Parathyroid adenoma (tissue), 2 donors: Measurements from ENCODE around the gene CALD1.

ENCODE experiments used
- H2AFZ ChIP-seq: fragments of 300-600 bp; sonication (generic); one replicate; pipeline ENCODE4 v1.7.0; 2017; ENCODE audit warnings: antibody characterized with exemption, mild to moderate bottlenecking
- H3K27ac ChIP-seq: fragments of 300-600 bp; sonication (generic); one replicate; pipeline ENCODE4 v1.7.0; 2017
- H3K27me3 ChIP-seq: fragments of 300-600 bp; sonication (generic); one replicate; pipeline ENCODE4 v1.7.0; 2017; ENCODE audit warnings: low read length; ENCODE audit not compliant: control insufficient read depth, insufficient read depth
- H3K36me3 ChIP-seq: fragments of 300-600 bp; sonication (generic); one replicate; pipeline ENCODE4 v1.7.0; 2017; ENCODE audit warnings: low read length; ENCODE audit not compliant: control insufficient read depth, insufficient read depth
- H3K4me1 ChIP-seq: fragments of 300-600 bp; sonication (generic); one replicate; pipeline ENCODE4 v1.7.0; 2017; ENCODE audit warnings: control low read depth
- H3K4me2 ChIP-seq: fragments of 300-600 bp; sonication (generic); one replicate; pipeline ENCODE4 v1.7.0; 2017; ENCODE audit warnings: low read length
- H3K4me3 ChIP-seq: fragments of 300-600 bp; sonication (generic); one replicate; pipeline ENCODE4 v1.7.0; 2017; ENCODE audit warnings: low read depth, low read length
- H3K79me2 ChIP-seq: fragments of 300-600 bp; sonication (generic); one replicate; pipeline ENCODE4 v1.7.0; 2017; ENCODE audit warnings: control low read depth
- H3K9ac ChIP-seq: fragments of 300-600 bp; sonication (generic); one replicate; pipeline ENCODE4 v1.7.0; 2017; ENCODE audit warnings: mild to moderate bottlenecking
- H3K9me3 ChIP-seq: fragments of 300-600 bp; sonication (generic); one replicate; pipeline ENCODE4 v1.7.0; 2017; ENCODE audit warnings: low read length; ENCODE audit not compliant: control insufficient read depth
- CTCF ChIP-seq: fragments of 300-600 bp; sonication (generic); IDR thresholded peaks from one replicate; pipeline ENCODE4 v1.7.0; 2017; ENCODE audit warnings: antibody characterized with exemption, mild to moderate bottlenecking
- donor health status: primary hyperparathyroidism.

CALD1 gene

GRCh38 chr7:134851141-134851540, 71.7 kb downstream of the CALD1 start:
- Histone ChIP-seq H3K79me2 (no peaks in the 10 kb centered on the region), H3K27me3 (no peaks in the 10 kb centered on the region), H3K9me3 (no peaks in the 10 kb centered on the region), H3K36me3 (no peaks in the 10 kb centered on the region), H2AFZ (no peak overlapping the region), H3K27ac (no peak overlapping the region), H3K4me3 (no peak overlapping the region), H3K4me1 (no peaks in the 10 kb centered on the region), H3K9ac (no peak overlapping the region), H3K4me2 (no peak overlapping the region)
- no peak for TF ChIP-seq CTCF

GRCh38 chr7:134852625-134853024, 73.2 kb downstream of the CALD1 start:
- H3K9ac ChIP-seq, result no peak overlapping the region
- H3K27me3 ChIP-seq, result no peaks in the 10 kb centered on the region
- H3K36me3 ChIP-seq, result no peaks in the 10 kb centered on the region
- H3K4me1 ChIP-seq, result no peaks in the 10 kb centered on the region
- no peak overlapping the region for H3K4me2 ChIP-seq
- H2AFZ ChIP-seq, result no peak overlapping the region
- no peaks in the 10 kb centered on the region for H3K9me3 ChIP-seq
- no peaks in the 10 kb centered on the region for H3K79me2 ChIP-seq
- H3K27ac ChIP-seq, result no peak overlapping the region
- no peak overlapping the region for H3K4me3 ChIP-seq
- TF ChIP-seq CTCF, result no peak

DNA sequence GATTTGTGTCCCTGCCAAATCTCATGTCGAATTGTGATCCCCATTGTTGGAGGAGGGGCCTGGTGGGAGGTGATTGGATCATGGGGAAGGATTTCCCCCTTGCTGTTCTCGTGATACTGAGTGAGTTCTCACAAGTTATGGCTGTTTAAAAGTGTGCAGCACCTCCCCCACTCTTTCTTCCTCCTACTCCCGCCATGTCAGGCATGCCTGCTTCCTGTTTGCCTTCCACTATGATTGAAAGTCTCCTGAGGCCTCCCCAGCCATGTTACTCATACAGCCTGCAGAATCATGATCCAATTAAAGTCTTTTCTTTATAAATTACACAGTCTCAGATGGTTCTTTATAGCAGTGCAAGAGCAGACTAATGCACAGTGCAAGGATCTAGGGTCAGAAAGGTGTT, 75.4 kb downstream of the CALD1 start:
- Histone ChIP-seq H3K4me1 (no peaks in the 10 kb centered on the region), H3K79me2 (no peaks in the 10 kb centered on the region), H2AFZ (no peak overlapping the region), H3K4me3 (no peak overlapping the region), H3K4me2 (no peak overlapping the region), H3K9ac (no peak overlapping the region), H3K27ac (no peak overlapping the region), H3K9me3 (no peaks in the 10 kb centered on the region), H3K36me3 (no peaks in the 10 kb centered on the region), H3K27me3 (no peaks in the 10 kb centered on the region)
- no peak for TF ChIP-seq CTCF

- Histone ChIP-seq H3K4me2 (no peak overlapping the region), H3K4me1 (no peaks in the 10 kb centered on the region), H2AFZ (no peak overlapping the region), H3K9ac (no peak overlapping the region), H3K4me3 (no peak overlapping the region), H3K9me3 (no peaks in the 10 kb centered on the region), H3K36me3 (no peaks in the 10 kb centered on the region), H3K79me2 (no peaks in the 10 kb centered on the region), H3K27ac (no peak overlapping the region), H3K27me3 (no peaks in the 10 kb centered on the region)
- no peak for TF ChIP-seq CTCF
These were observed 76.0 kb downstream of the CALD1 start for GRCh38 chr7:134855442-134855841.

DNA sequence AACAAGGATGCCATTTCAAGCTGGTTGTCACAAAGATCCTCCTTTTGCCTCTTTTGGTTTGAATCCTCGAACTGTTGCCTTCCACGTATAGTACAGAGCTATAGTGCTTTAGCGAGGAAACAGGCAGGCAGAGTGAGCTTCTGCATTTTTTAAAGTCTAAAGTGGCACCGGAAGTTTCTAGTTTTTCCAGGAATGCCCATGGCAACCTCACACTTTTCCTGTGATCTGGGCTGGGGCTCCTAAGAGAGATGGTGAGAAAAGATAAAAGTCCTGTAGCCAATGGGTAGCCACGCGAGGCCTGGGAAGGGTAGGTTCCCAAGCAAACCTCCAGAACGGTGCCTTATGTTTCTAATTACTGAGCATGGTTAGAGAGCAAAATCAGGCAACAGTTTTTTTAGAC, 76.7 kb downstream of the CALD1 start:
- TF ChIP-seq CTCF, result no peak
- no peak overlapping the region for H3K27ac ChIP-seq
- no peak overlapping the region for H2AFZ ChIP-seq
- no peaks in the 10 kb centered on the region for H3K79me2 ChIP-seq
- H3K36me3 ChIP-seq, result no peaks in the 10 kb centered on the region
- no peak overlapping the region for H3K4me3 ChIP-seq
- H3K9ac ChIP-seq, result no peak overlapping the region
- no peaks in the 10 kb centered on the region for H3K4me1 ChIP-seq
- H3K27me3 ChIP-seq, result no peaks in the 10 kb centered on the region
- H3K9me3 ChIP-seq, result no peaks in the 10 kb centered on the region
- H3K4me2 ChIP-seq, result no peak overlapping the region
